GM11168 (cell line): ENCODE measurements around the gene PKP4.

Experiments used
- in situ Hi-C: fragments of 300-500 bp; cut with MboI; formaldehyde crosslinking; loops from one replicate; pipeline ENCODE4 v1.12.0; 2022; ENCODE audit warnings: low sequenced_read_pairs; ENCODE audit not compliant: unreplicated experiment

Gene PKP4

GRCh38 chr2:158529379-158530259 is 72.9 kb downstream of the PKP4 start:
- in situ Hi-C loops, result no loop called here

GRCh38 chr2:158530829-158531228 is 74.1 kb downstream of the PKP4 start:
- in situ Hi-C loops, result no loop called here

GRCh38 chr2:158533009-158533408 is 76.3 kb downstream of the PKP4 start:
- in situ Hi-C loops, result no loop called here

GRCh38 chr2:158539176-158540005 is 82.6 kb downstream of the PKP4 start:
- in situ Hi-C loops, result no loop called here

- in situ Hi-C loops, result no loop called here
Observed at GRCh38 chr2:158542577-158542976, 85.8 kb downstream of the PKP4 start.

GRCh38 chr2:158543957-158544356 is 87.2 kb downstream of the PKP4 start:
- in situ Hi-C loops, result no loop called here

- in situ Hi-C loops, result no loop called here
Observed at GRCh38 chr2:158544998-158545397, 88.2 kb downstream of the PKP4 start.

- in situ Hi-C loops, result no loop called here
Observed at GRCh38 chr2:158546412-158547144, 89.8 kb downstream of the PKP4 start.

- in situ Hi-C loops, result no loop called here
Observed at GRCh38 chr2:158553257-158553656, 96.5 kb downstream of the PKP4 start.

- in situ Hi-C loops, result no loop called here
Observed at GRCh38 chr2:158554996-158555395, 98.2 kb downstream of the PKP4 start.

- in situ Hi-C loops, result no loop called here
Observed at GRCh38 chr2:158556124-158556523, 99.4 kb downstream of the PKP4 start.

GRCh38 chr2:158557752-158558151 is 101.0 kb downstream of the PKP4 start:
- in situ Hi-C loops, result no loop called here

- in situ Hi-C loops, result no loop called here
Observed at GRCh38 chr2:158559252-158559651, 102.5 kb downstream of the PKP4 start.

- in situ Hi-C loops, result no loop called here
Observed at GRCh38 chr2:158560259-158560658, 103.5 kb downstream of the PKP4 start.

GRCh38 chr2:158561054-158561453 is 104.3 kb downstream of the PKP4 start:
- in situ Hi-C loops, result no loop called here

- in situ Hi-C loops, result no loop called here
Observed at GRCh38 chr2:158567208-158567607, 110.5 kb downstream of the PKP4 start.

- in situ Hi-C loops, result no loop called here
Observed at GRCh38 chr2:158569284-158569683, 112.5 kb downstream of the PKP4 start.

- in situ Hi-C loops, result no loop called here
Observed at GRCh38 chr2:158570869-158571268, 114.1 kb downstream of the PKP4 start.

GRCh38 chr2:158573739-158574138 is 117.0 kb downstream of the PKP4 start:
- in situ Hi-C loops, result no loop called here

- in situ Hi-C loops, result no loop called here
Observed at GRCh38 chr2:158575051-158575635, 118.4 kb downstream of the PKP4 start.
